NCI-H2029 (cell line): ENCODE measurements around the gene MORC3.
"Not testable (repeated sequence)": the region's sequence is repeated elsewhere in the genome, so short reads cannot be mapped to it uniquely, and the experiment has no call there.

Source experiments
- DNase-seq: peaks from one replicate; lab custom pipeline; 2025; lab: John Stamatoyannopoulos, UW

The MORC3 gene

GRCh38 chr21:36319767-36320420, at the start of gene MORC3:
TSS of gene MORC3 (plus strand) at chr21:36320197. CDS start at chr21:36320265, 68 bp downstream.
- peak; percentile 98 for DNase-seq

- not testable (repeated sequence) for DNase-seq
Observed at GRCh38 chr21:36270786-36271695, 49.0 kb upstream of the MORC3 start.

- no peak for DNase-seq
Observed at GRCh38 chr21:36274128-36274527, 45.9 kb upstream of the MORC3 start.

GRCh38 chr21:36282568-36283230, 37.3 kb upstream of the MORC3 start:
- no peak for DNase-seq

GRCh38 chr21:36283231-36283622, 36.8 kb upstream of the MORC3 start:
- not testable (repeated sequence) for DNase-seq

GRCh38 chr21:36288651-36289243, 31.2 kb upstream of the MORC3 start:
- no peak for DNase-seq

- no peak for DNase-seq
Observed at GRCh38 chr21:36291509-36291908, 28.5 kb upstream of the MORC3 start.

GRCh38 chr21:36297406-36297937, 22.5 kb upstream of the MORC3 start:
- no peak for DNase-seq

- peak; percentile 15 for DNase-seq
Observed at GRCh38 chr21:36297938-36298572, 21.9 kb upstream of the MORC3 start.

GRCh38 chr21:36306872-36307534, 13.0 kb upstream of the MORC3 start:
- DNase-seq: no peak

GRCh38 chr21:36310016-36310415, 10.0 kb upstream of the MORC3 start:
- no peak for DNase-seq

GRCh38 chr21:36313446-36313845, 6.6 kb upstream of the MORC3 start:
- not testable (repeated sequence) for DNase-seq

- DNase-seq: not testable (repeated sequence)
Observed at GRCh38 chr21:36316045-36316444, 4.0 kb upstream of the MORC3 start.

- DNase-seq: no peak
Observed at GRCh38 chr21:36316872-36317484, 3.0 kb upstream of the MORC3 start.

GRCh38 chr21:36319406-36319766, 611 bp upstream of the MORC3 start:
- DNase-seq: not testable (repeated sequence)

- peak; percentile 77 for DNase-seq
Observed at GRCh38 chr21:36320421-36321324, 676 bp downstream of the MORC3 start.

- peak; percentile 54 for DNase-seq
Observed at GRCh38 chr21:36321325-36322082, 1.5 kb downstream of the MORC3 start.

GRCh38 chr21:36322083-36322424, 2.1 kb downstream of the MORC3 start:
- DNase-seq: no peak

GRCh38 chr21:36323032-36323431, 3.0 kb downstream of the MORC3 start:
- no peak for DNase-seq
